ENCODE results near the gene RNF208.
A peak's percentile ranks its signal among the peaks of the same experiment; 100 is the strongest.

DNA sequence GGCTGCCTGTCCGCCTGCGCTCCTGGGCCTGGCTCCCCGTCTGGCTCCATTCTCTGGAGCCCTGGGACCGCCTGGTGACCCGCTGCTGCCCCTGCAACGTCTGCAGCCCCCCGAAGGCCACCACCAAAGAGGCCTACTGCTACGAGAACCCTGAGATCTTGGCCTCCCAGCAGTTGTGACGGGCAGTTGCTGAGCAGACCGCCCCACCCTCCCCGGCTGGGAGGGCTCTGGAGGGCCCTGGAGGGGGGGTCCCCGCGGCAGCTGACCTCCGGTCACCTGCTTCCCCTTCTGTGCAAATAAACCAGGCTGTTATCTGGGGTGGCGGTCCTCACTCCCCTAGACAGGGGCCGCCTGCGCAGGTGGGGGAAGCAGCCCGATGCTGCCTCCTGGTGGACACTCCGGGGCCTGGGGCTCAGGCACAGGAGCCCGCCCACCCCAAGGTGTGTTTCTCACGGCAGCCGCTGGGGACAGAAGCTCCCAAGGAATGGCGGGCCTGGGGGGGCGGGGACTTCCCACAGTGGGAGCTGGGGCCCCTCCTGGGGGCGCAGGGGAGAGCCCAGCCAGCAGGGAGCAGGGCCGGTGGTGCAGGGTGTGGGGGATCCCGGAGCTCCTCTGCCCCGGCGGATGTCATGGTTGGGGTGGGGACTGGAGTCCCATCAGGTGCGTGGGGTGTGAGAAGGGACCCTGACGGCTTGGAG is 14.3 kb upstream of the RNF208 start:
- TF ChIP-seq POLR2A (IDR thresholded peaks at IDR 0.05; ENCODE audit: extremely low read depth, insufficient read length) (no peak), MAX (IDR thresholded peaks at IDR 0.05; ENCODE audit: low read depth, low read length) (no peak; the same call in 1 of the 2 replicates), MYC (IDR thresholded peaks at IDR 0.05; ENCODE audit: low read depth, low read length) (peak; percentile 27; the same call in 1 of the 2 replicates)
- TF ChIP-seq, protein P1, sequence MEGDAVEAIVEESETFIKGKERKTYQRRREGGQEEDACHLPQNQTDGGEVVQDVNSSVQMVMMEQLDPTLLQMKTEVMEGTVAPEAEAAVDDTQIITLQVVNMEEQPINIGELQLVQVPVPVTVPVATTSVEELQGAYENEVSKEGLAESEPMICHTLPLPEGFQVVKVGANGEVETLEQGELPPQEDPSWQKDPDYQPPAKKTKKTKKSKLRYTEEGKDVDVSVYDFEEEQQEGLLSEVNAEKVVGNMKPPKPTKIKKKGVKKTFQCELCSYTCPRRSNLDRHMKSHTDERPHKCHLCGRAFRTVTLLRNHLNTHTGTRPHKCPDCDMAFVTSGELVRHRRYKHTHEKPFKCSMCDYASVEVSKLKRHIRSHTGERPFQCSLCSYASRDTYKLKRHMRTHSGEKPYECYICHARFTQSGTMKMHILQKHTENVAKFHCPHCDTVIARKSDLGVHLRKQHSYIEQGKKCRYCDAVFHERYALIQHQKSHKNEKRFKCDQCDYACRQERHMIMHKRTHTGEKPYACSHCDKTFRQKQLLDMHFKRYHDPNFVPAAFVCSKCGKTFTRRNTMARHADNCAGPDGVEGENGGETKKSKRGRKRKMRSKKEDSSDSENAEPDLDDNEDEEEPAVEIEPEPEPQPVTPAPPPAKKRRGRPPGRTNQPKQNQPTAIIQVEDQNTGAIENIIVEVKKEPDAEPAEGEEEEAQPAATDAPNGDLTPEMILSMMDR (IDR thresholded peaks at IDR 0.05; ENCODE audit: low read depth, low read length) = peak; percentile 94

All from NB4 (cell line).